PFSK-1 (cell line): ENCODE results near the gene ARSJ.

ENCODE experiments used
- FOXP2 ChIP-seq: optimal IDR thresholded peaks from 2 replicates; pipeline ENCODE3; 2011; ENCODE audit warnings: borderline replicate concordance, control low read depth, inconsistent platforms; ENCODE audit not compliant: insufficient read depth; ENCODE audit errors: extremely low read length, extremely low read depth
- POLR2AphosphoS5 ChIP-seq: IDR thresholded peaks from 2 replicates; pipeline ENCODE4 v1.6.1; 2012; ENCODE audit warnings: low read depth, mild to moderate bottlenecking, control low read depth, low read length, moderate library complexity
- SIN3A ChIP-seq: IDR thresholded peaks from 2 replicates; pipeline ENCODE4 v1.6.1; 2012; ENCODE audit warnings: mild to moderate bottlenecking, low read length, moderate library complexity, borderline replicate concordance; ENCODE audit not compliant: insufficient read depth
- TAF1 ChIP-seq: IDR thresholded peaks from 2 replicates; pipeline ENCODE4 v1.6.1; 2012; ENCODE audit warnings: low read length, control low read depth, borderline replicate concordance; ENCODE audit not compliant: insufficient read depth
- TF ChIP-seq, protein P1 (sequence below), 2 experiments: IDR thresholded peaks; 2 replicates each; pipeline versions ENCODE4 v1.6.1 to v1.8.0; 2011 to 2012; ENCODE audit warnings: low read depth in 2 of 2, low read length in 2 of 2, control low read depth in 1 of 2, inconsistent platforms in 1 of 2, mild to moderate bottlenecking in 1 of 2, moderate library complexity in 1 of 2; ENCODE audit not compliant: insufficient read depth in 1 of 2

Gene ARSJ

DNA sequence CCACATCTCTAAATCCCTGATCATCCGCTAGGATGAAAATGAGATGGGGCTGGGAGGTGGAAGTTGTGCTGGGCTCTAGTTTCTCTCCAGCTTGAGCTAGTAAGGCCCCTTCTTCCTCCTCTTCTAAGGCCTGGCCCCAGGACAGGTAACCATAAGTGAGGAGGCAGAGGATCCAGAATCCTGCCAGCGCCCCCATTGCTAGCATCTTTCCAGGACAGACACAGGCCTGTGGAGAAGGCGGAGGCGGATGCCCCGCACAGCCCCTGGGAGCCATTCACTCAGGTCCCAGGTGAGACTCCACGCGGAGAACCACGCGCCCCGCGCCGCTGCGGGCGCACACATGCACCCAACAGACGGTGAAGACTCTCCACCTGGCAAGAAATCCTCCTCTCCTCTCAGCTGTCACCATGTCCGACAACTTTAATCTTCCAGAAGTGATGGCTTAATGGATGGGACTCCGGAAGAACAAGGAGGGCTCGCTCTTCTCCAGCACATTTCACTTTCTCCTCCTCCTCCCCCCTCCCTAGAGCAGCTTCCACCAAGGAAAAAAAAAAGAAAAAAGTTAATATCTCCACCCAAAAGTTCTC lies 793 bp downstream of the ARSJ start:
- TF ChIP-seq POLR2AphosphoS5 (no peak), SIN3A (peak; percentile 70; the same call in 1 of the 2 replicates)

DNA sequence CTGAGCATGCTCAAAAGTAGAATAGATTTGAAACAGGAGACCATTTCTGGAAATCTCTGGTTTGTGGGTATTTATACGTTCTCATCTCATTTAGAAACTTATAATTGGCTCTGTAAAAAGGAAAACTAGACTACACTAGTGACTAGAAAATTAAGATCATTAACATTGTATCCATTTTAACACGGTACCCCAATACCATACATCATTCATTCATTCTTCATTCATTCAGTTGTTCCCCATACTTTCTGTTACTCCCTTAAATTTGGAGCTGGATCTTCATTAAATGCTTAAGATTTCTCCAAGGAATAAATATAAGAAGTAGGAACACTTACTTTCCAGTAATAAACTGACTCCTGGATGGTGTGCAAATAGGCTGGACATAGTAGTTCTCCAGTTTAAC lies 1.3 kb downstream of the ARSJ start:
- TF ChIP-seq TAF1 (0 out of 2 replicates have a peak, but pooled peaks have one; percentile 8), POLR2AphosphoS5 (no peak)

DNA sequence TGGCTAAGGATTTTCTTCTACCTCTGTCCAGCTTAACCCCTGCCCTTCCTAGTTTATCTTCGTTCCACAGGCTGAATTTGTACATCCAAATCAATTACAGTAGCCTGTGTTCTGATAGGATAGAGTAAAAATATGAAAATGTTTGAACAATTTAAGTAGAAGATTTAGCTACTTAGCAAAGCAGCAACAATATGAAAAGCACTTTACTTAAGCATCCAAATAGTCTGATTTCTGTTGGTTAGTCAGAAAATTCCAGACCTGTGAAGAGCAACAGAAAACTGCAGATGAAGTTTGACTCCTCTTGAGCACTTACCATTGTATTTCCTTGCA lies 2.0 kb downstream of the ARSJ start:
- TF ChIP-seq SIN3A (0 out of 2 replicates have a peak, but pooled peaks have one; percentile 29), TAF1 (no peak)
- TF ChIP-seq, protein P1, sequence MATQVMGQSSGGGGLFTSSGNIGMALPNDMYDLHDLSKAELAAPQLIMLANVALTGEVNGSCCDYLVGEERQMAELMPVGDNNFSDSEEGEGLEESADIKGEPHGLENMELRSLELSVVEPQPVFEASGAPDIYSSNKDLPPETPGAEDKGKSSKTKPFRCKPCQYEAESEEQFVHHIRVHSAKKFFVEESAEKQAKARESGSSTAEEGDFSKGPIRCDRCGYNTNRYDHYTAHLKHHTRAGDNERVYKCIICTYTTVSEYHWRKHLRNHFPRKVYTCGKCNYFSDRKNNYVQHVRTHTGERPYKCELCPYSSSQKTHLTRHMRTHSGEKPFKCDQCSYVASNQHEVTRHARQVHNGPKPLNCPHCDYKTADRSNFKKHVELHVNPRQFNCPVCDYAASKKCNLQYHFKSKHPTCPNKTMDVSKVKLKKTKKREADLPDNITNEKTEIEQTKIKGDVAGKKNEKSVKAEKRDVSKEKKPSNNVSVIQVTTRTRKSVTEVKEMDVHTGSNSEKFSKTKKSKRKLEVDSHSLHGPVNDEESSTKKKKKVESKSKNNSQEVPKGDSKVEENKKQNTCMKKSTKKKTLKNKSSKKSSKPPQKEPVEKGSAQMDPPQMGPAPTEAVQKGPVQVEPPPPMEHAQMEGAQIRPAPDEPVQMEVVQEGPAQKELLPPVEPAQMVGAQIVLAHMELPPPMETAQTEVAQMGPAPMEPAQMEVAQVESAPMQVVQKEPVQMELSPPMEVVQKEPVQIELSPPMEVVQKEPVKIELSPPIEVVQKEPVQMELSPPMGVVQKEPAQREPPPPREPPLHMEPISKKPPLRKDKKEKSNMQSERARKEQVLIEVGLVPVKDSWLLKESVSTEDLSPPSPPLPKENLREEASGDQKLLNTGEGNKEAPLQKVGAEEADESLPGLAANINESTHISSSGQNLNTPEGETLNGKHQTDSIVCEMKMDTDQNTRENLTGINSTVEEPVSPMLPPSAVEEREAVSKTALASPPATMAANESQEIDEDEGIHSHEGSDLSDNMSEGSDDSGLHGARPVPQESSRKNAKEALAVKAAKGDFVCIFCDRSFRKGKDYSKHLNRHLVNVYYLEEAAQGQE (IDR thresholded peaks at IDR 0.05; ENCODE audit: insufficient read depth in 1 of 2, low read depth in 2 of 2, low read length in 2 of 2) = peak; percentile 22 to 60; a peak in 1 of 4 replicates

DNA sequence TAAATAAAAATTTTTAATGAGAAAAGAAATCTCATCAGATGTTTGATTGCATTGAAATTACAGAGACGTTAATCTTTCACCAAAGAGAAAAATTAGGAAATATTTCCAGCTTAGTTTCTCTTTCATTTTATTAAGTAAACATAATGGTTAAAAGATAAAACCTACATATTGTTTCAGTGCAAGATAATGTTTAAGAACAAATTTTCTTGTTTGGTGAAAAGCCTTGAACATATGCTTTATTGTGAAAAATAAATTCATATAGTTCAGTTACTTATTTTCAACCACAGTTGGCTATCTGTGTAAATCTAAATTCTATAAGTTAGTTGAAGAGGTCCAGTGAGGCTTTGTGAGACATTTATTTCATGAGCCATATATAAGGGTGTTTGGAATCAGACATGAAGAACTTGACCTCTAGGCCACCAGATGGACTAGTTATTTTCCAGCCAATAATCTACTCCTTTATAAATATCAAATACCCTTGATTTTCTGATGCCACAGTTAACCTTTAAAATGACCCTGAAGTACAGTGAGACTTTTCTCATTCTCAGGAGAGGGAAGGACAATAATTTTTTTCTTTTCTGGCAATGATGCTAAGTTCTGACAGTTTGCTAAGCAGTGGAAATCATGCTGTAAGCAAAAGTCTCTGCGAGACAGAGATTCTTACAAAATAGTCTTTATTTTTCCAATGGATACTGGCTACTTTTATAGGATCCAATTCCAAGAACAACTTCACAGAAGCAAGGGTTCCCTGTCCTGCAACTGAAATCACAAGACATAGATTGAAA lies 2.5 kb downstream of the ARSJ start:
- no peak for TF ChIP-seq TAF1
- TF ChIP-seq SIN3A = no peak; the same call in 1 of the 2 replicates
- TF ChIP-seq, protein P1 (IDR thresholded peaks at IDR 0.05; ENCODE audit: insufficient read depth in 1 of 2, low read depth in 2 of 2, low read length in 2 of 2) = no peak
- no peak for TF ChIP-seq FOXP2
- TF ChIP-seq POLR2AphosphoS5 = no peak

DNA sequence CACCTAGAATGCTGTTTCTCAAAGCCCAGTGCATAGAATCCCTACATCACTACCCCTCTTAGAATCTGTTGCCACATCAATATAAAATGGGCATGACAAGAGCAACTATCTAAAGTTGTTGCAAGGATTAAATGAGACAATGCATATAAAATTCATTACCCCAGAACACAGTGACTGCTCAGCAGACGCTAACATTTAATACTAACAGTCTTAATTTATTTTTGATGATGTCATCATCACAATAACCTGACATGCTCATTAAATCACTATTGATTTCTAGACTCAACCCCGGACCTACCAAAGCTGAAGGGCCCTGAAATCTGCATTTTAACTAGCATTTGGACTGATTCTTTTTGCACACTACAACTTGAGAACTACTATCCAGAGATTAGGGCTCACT lies 3.9 kb downstream of the ARSJ start:
- TF ChIP-seq POLR2AphosphoS5 = no peak
- no peak for TF ChIP-seq SIN3A
- TF ChIP-seq FOXP2 = no peak
- TF ChIP-seq TAF1 = no peak
- TF ChIP-seq, protein P1 (IDR thresholded peaks at IDR 0.05; ENCODE audit: insufficient read depth in 1 of 2, low read depth in 2 of 2, low read length in 2 of 2) = no peak

DNA sequence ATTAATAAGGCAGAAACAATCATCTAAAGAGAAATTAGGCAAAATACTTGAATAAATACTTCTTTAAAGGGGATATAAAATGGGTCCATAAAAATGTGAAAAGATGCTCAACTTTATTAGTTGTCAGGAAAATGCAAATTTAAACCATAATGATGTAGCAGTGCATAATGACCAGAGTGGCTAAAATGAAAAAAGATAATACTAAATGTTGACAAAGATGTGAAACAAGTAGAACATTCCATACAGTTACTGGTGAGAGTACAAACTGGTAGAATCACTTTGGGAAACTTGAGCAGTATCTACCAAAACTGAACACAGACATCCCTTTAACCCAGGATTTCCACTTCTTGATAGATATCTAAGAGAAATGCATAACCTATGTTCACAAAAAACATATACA lies 5.0 kb downstream of the ARSJ start:
- TF ChIP-seq FOXP2 (no peak), SIN3A (no peak), TAF1 (no peak), POLR2AphosphoS5 (no peak)
- TF ChIP-seq, protein P1 (IDR thresholded peaks at IDR 0.05; ENCODE audit: insufficient read depth in 1 of 2, low read depth in 2 of 2, low read length in 2 of 2) = no peak
